GM18519 (cell line): ENCODE data around the gene STK33.

Source experiments
- ATAC-seq: cut with Tn5 transposase; IDR thresholded peaks from one replicate; pipeline ENCODE4 v1.9.1; 2021; ENCODE audit warnings: mild to moderate bottlenecking, moderate library complexity; ENCODE audit not compliant: unreplicated experiment, low FRiP score

The STK33 gene

DNA sequence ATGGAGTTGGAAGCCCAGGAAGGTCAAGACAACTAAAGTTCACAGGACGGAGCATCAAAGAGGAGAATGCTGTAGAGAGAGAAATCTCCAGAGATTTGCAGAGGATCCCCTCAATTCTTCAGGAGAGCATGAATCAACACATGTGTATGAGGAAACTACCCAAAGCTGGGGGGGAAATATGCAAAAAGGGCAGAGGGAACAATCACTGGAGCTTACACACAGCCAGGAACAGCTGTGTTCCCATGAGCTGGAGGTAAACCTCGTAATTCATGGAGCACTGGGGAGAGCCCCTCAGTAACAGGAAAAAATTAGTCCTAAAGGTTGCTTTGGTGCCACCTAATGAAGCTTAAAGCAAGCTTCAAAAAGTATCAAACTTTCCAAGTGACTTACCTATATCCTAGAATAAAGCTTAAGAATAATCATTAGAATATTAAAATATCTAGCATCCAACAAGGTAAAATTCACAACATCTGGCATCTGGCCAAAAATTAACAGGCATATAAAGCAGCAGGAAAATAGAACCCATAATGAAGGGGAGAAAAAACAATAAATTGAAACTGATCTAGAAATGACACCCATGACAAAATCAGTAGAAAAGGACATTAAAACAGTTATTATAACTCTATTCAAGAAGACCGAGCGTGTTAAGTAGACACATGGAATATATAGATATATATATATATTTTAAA is 134.2 kb downstream of the STK33 start:
- no peak for ATAC-seq

GRCh38 chr11:8442301-8442700 is 151.7 kb downstream of the STK33 start:
- ATAC-seq: no peak

GRCh38 chr11:8440649-8441048 is 153.4 kb downstream of the STK33 start:
- ATAC-seq: no peak

- ATAC-seq: no peak
Observed at GRCh38 chr11:8429483-8429882, 164.5 kb downstream of the STK33 start.

- no peak for ATAC-seq
Observed at GRCh38 chr11:8426076-8426475, 168.0 kb downstream of the STK33 start.

GRCh38 chr11:8415195-8415594 is 178.8 kb downstream of the STK33 start:
- ATAC-seq: no peak

- ATAC-seq: no peak
Observed at GRCh38 chr11:8408151-8408941, 185.7 kb downstream of the STK33 start.

DNA sequence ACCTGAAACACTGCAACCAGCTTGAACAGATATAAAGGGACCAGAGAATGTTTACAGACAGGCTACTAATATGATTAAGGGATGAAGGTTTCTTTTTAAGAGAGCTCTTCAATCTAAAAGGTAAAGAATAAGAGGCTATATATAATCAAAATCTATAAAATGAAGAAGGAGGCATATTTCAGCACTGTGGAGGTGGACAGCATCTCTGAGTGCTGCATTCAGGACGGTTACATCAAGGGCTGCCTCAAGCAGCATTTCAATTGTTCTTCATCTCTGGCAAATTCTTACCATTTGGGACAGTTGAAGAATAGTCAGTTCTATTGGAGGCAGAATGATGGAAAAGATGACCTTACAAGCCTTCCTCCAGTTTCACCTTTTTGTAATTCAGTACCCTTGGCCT is 190.7 kb downstream of the STK33 start:
- no peak for ATAC-seq

GRCh38 chr11:8392886-8393285 is 201.1 kb downstream of the STK33 start:
- no peak for ATAC-seq

DNA sequence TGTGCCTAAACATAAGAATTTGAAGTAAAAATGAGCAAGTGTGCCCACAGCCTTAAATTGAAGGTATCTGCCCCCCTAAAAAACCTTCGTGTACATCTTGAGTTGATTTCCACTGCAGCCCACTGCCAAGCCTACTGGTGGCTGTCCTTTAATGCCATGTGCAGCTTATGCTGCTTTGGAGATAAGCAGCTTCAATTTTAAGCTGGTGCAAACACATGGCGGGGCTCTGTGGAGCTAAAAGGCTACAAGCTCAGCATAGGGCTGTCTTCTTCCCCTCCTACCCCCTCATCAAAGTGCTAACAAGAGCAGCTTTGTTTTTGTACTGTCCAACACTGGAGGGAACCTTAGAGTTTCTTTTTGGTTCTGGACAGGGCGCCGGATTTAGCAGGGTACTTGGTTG is 201.9 kb downstream of the STK33 start:
- ATAC-seq: no peak

DNA sequence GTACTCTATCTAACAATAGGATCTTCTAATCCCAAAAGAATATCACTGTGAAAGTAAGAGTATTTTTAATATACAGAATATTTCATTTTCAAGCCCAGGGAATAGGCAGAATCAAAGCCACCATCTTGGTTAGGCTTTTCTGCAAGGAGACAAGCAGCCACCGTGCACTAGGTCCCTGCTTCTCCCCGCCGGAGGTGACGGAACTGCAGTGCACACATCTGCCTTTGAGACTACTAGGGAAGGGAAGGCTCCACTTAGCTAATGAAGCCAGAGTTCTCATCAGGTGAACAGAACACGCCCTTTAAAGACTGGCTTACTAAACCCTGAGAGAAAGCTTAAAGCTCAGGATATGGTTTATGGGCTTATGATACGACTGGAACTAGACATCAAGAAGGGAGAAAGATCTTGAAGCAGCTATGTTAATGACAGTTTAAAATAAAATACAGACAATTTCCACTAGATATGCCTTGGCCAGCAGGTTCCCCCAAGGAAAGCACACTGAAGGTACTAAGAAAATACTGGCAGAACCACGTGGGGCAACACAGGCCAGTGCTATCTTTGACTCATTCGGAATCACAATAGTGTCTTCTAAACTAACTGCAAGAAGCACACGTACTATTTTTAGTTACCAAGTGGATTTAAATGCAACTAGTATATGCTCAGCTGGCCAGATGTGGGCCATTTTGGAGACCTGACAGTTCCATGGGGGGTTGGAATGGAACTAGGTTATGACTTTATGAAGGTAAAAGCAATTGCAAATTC is 203.0 kb downstream of the STK33 start:
- ATAC-seq: no peak

DNA sequence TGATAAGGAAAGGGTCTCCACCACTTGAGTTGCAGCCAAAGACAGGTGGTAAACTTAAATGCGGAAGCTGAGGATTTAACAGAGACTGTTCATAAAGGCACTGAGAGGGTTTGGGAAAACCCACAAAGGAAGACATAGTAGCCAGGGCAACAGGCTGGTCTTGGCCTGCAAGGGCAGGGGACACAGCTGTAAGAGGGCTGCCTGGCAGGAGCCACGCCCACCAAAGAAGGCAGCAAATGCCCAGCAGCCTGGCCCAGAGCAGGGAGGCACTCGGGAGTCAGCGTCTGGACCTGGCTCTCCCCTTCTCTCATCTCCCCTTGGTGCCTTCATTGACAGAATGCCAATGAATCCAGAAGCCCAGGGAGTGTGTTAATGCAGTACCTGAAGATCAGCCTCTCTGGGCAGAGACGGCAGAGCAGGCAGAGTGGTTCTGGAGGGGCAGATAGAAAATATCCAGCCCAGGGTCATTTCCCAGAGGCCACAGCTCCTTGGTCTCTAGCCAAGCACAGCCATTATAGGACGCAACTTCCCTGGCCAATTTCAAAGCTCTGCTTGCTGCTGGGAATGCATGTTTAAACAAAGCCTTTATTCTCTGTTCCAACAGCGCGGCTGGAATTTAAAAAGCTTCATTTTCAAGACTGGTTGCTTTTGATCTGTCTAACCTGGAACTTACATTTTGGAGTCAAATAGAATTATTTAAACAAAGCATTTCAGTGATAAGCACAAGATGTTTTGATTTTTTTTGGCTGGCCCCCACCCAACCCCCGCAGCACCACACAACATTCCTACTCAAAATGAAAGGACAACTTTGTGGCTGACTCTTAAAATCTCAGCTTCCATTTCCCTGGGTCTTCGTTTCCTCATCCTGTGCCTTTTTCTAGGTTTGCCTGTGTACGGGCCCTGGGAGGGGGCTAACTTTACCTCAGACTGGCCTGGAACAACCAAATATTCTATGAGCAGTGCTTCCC is 204.7 kb downstream of the STK33 start:
- ATAC-seq: no peak

DNA sequence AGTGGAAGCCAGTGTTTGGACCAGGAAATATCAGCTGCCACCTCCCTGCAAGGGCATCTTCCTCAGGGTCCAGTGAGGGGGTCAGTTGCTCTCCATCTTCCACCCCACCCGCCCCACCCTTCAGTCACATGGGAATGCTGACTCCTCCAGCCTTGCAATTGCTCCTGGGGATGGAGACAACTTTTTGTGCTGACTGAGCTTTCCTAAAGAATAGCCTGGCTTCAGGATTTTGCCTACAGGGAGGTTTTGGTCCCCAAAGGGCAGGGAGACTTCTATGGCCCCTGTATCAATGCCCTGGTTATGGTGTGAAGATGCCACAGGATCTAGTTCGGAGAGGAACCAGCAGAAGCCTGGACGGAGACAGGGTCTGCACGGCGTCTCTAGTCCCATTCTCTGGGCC is 206.3 kb downstream of the STK33 start:
- no peak for ATAC-seq

GRCh38 chr11:8387141-8387540 is 206.9 kb downstream of the STK33 start:
- ATAC-seq: no peak

GRCh38 chr11:8386134-8386864 is 207.7 kb downstream of the STK33 start:
- peak; percentile 51 for ATAC-seq

DNA sequence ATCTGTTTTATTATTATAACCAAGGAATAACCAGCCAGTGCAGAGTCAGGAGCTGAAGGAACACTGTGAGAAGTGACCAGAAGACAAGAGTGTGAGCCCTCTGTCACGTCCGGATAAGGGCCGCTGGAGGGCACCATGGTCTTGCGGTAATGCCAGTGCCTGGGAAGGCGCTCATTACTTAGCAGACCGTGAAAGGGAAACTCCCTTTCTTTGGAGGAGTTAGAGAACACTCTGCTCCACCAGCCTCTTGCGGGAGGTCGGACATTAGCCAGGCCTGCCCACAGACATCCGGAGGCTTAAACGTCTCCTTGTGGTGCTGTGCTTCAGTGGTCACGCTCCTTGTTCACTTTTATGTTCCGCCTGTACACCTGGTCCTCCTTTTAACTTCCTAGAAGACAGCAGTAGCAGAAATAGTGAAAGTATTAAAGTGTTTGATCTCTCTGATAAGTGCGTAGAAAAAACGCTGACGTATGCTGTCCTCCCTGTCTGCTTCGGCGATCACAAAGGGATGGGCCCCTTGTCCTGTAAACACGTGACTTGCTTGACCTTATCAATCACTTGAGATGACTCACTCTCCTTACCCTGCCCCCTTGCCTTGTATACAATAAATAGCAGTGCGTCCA is 209.7 kb downstream of the STK33 start:
- ATAC-seq: no peak

DNA sequence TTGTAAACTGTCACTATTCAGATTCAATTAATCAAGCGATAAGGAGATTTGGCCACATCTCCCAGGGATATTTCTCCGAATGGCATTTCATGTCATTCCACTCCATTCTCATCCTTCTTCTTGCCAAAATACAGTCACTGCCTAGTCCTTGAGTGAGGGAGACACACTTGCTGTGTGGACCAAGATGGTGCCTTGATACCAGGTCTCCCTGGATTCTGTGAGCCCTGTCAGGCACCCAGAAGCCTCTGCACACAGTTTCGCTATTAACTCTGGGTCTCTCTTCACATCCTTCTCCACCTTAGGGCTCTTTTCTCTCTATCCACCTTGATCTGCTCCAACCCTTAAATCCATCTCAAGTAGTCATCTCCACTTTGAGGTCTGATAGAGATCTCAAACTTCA is 210.4 kb downstream of the STK33 start:
- no peak for ATAC-seq

DNA sequence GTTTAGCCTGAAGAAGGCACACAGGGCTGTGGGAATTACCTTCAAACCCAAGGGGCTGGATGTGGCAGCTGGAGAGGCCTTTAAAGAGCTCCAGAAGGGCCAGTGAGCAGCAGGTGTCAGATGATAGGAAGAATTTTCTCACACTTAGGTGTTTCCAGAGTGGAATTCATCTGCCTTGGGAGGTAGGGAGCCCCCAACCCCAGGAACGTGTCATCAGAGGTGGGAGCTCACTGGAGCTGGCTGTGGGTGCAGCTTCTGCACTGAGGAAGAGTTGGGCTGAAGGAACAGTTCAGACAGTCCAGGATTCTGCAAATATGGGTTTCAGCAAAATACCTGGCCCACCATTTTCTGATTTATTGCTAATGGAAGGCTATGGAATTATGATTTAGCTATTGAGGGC is 210.8 kb downstream of the STK33 start:
- ATAC-seq: no peak

GRCh38 chr11:8382436-8383053 is 211.5 kb downstream of the STK33 start:
- ATAC-seq: no peak
